ENCODE data around the gene MAPK4.

DNA sequence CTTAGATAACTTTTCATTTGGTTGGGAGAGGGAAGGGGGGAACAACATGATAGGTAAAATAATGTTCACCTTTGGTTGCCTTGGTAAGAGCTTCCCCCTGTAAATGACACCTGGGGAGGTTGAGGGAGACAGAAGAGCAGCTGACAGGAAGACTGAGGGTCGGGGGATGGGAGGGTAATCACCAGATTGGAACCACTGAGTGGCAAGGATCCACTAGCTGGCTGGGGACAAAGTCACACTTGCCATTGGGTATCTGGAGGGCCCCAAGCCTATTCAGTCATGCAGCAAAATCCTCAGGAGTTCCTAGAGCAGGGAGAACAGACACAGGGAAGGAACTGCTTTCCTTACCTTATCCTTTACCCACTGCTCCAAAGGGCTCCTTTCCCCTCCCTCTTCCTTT is 84.3 kb downstream of the MAPK4 start:
- no peak for TF ChIP-seq CTCF (IDR thresholded peaks at IDR 0.05)
- TF ChIP-seq POLR2A (IDR thresholded peaks at IDR 0.05) = no peak
- TF ChIP-seq EP300 (IDR thresholded peaks at IDR 0.05) = no peak
- no peak for TF ChIP-seq POLR2AphosphoS5 (IDR thresholded peaks at IDR 0.05)

All from upper lobe of left lung (tissue), 4 donors.